Progenitor cell of endocrine pancreas (in vitro differentiated cells): ENCODE results near the gene SPRYD4. TPM values are rescaled to one million over a fixed set of nuclear protein-coding genes. Genes with fewer than 3 reads are reported as not detected.

Experiments
- DNase-seq: peaks from one replicate; pipeline ENCODE4 v3.0.0; 2021; ENCODE audit warnings: low spot score; ENCODE audit not compliant: unreplicated experiment
- H3K27ac Mint-ChIP-seq: 2 replicates; pipeline ENCODE4 v1.8.0; 2021; ENCODE audit warnings: mild to moderate bottlenecking, moderate library complexity, mixed read lengths
- H3K27me3 Mint-ChIP-seq: 2 replicates; pipeline ENCODE4 v1.8.0; 2021; ENCODE audit warnings: mixed read lengths
- H3K36me3 Mint-ChIP-seq: 2 replicates; pipeline ENCODE4 v1.8.0; 2022; ENCODE audit warnings: mixed read lengths; ENCODE audit not compliant: insufficient read depth
- H3K4me1 Mint-ChIP-seq: 2 replicates; pipeline ENCODE4 v1.8.0; 2021; ENCODE audit warnings: low read depth, mixed read lengths
- H3K4me3 Mint-ChIP-seq: 2 replicates; pipeline ENCODE4 v1.8.0; 2021; ENCODE audit warnings: low read depth, mild to moderate bottlenecking, moderate library complexity, mixed read lengths
- H3K9me3 Mint-ChIP-seq: 2 replicates; pipeline ENCODE4 v1.8.0; 2021; ENCODE audit warnings: low read depth, mixed read lengths
- total RNA-seq: library from RNA; stranded (reverse); gene quantifications from 2 replicates; pipeline ENCODE4 v1.2.1, GENCODE V29; 2021
- TF ChIP-seq, protein P1 (sequence below): fragments of 200-600 bp; sonication (generic); IDR thresholded peaks from one replicate; pipeline ENCODE4 v1.5.0; 2021; ENCODE audit warnings: antibody characterized with exemption, mild to moderate bottlenecking; ENCODE audit not compliant: unreplicated experiment

The SPRYD4 gene
- total RNA-seq, 1 donor from 2014 or later, result 4.6 TPM

DNA sequence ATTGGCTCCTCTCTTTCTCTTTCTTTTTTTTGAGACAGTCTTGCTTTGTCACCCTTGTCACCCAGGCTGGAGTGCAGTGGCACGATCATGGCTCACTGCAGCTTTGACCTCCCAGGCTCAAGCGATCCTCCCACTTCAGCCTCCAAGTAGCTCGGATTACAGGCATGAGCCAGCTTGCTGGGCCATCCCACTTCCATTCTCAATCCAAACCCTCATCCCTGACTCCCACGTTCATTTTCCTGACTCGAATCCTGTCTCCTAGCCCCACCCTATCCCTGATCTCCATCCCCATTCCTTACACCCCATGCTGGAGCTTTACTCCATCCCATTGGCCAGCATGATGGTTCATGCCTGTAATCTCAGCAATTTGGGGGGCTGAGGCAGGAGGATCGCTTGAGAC, 7.8 kb downstream of the SPRYD4 start:
- H3K36me3 Mint-ChIP-seq, result peaks cover 1% of the 10 kb centered on the region
- no peak for DNase-seq
- no peak overlapping the region for H3K4me3 Mint-ChIP-seq
- H3K27ac Mint-ChIP-seq, result no peak overlapping the region
- H3K9me3 Mint-ChIP-seq, result no peaks in the 10 kb centered on the region
- TF ChIP-seq, protein P1, sequence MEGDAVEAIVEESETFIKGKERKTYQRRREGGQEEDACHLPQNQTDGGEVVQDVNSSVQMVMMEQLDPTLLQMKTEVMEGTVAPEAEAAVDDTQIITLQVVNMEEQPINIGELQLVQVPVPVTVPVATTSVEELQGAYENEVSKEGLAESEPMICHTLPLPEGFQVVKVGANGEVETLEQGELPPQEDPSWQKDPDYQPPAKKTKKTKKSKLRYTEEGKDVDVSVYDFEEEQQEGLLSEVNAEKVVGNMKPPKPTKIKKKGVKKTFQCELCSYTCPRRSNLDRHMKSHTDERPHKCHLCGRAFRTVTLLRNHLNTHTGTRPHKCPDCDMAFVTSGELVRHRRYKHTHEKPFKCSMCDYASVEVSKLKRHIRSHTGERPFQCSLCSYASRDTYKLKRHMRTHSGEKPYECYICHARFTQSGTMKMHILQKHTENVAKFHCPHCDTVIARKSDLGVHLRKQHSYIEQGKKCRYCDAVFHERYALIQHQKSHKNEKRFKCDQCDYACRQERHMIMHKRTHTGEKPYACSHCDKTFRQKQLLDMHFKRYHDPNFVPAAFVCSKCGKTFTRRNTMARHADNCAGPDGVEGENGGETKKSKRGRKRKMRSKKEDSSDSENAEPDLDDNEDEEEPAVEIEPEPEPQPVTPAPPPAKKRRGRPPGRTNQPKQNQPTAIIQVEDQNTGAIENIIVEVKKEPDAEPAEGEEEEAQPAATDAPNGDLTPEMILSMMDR, result no peak
- H3K4me1 Mint-ChIP-seq, result no peaks in the 10 kb centered on the region
- H3K27me3 Mint-ChIP-seq, result no peaks in the 10 kb centered on the region

DNA sequence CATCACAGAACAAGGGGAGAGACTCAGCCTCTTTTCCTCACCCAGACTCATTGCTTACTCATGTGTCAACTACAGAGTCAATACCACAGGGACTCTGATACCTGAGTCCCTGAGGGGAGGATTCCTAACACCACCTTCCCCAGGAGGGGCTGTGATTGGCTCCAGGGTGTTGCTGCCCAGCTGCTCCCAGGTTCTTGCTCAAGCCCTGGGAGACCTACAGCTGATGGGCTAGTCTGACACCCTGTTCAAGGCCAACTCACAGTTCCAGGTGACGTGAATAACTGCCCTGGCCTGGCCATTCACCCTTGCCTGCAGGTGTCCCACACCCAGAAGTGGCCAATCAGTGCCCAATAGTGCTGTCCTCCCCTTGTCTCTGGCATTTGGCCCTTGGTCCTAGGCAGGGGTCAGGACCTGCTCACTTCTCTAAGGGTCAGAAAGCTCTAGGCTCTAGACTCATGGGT, 8.6 kb downstream of the SPRYD4 start:
- H3K27me3 Mint-ChIP-seq, result no peaks in the 10 kb centered on the region
- no peak overlapping the region for H3K27ac Mint-ChIP-seq
- no peaks in the 10 kb centered on the region for H3K9me3 Mint-ChIP-seq
- H3K36me3 Mint-ChIP-seq, result peaks cover 1% of the 10 kb centered on the region
- H3K4me1 Mint-ChIP-seq, result no peaks in the 10 kb centered on the region
- DNase-seq, result no peak
- no peak overlapping the region for H3K4me3 Mint-ChIP-seq
- TF ChIP-seq, protein P1, result no peak

DNA sequence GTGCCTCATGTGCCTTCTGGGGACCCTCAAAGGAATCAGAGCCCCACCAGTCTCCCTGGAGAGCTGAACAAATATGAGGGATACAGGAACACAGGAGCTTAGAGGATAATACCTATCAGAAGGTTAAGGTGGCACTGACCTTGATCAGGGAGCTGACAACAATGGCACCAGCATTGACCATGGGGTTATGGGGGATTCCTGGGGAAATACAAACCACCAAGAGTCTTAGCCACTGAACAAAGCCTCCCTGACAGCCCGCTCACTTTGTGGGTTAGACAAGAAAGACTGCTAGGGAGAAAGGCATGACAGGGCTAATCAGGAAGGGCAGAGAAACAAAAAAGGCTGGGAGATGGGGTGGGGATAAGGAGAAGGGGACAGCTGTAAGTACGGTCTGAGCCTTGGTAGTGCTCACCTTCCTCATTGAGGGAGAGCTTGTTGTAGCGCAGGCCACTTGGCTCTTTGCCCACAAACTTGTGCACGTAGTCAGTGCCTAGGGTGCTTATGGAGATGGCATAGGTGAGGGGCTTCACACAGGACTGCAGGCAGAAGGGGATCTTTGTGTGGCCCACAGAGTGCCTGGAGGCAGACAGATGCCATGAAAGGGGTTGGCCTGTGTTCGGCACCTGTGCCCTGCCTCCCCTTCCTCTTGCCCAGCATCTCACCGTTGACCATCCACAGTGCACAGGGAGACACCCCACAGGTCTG, 9.3 kb downstream of the SPRYD4 start:
- no peak overlapping the region for H3K4me3 Mint-ChIP-seq
- TF ChIP-seq, protein P1, result no peak
- peaks cover 1% of the 10 kb centered on the region for H3K36me3 Mint-ChIP-seq
- H3K4me1 Mint-ChIP-seq, result no peaks in the 10 kb centered on the region
- H3K9me3 Mint-ChIP-seq, result no peaks in the 10 kb centered on the region
- DNase-seq, result no peak
- H3K27me3 Mint-ChIP-seq, result no peaks in the 10 kb centered on the region
- H3K27ac Mint-ChIP-seq, result no peak overlapping the region

DNA sequence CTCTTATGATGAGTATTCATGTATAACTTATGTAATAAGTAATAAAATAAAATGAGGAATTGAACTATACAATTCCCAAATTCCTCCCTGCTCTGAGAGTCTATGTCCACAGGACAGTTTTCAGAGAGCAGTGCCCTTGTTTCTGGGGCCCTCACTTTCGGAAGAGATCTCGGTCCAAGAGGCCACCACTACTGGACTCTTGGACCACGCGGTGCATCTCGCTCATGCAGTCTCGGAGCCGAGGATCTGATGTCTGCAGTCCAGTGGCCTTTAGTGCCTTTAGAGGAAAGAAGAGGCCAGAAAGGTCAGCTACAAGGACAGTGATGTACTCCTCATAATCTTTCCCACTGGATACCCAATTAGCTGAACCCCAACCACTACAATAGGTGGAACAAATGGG, 11.2 kb downstream of the SPRYD4 start:
- DNase-seq, result no peak
- H3K4me3 Mint-ChIP-seq, result no peak overlapping the region
- H3K4me1 Mint-ChIP-seq, result no peaks in the 10 kb centered on the region
- no peaks in the 10 kb centered on the region for H3K9me3 Mint-ChIP-seq
- H3K27ac Mint-ChIP-seq, result no peak overlapping the region
- TF ChIP-seq, protein P1, result no peak
- no peaks in the 10 kb centered on the region for H3K36me3 Mint-ChIP-seq
- H3K27me3 Mint-ChIP-seq, result peaks cover 1% of the 10 kb centered on the region

DNA sequence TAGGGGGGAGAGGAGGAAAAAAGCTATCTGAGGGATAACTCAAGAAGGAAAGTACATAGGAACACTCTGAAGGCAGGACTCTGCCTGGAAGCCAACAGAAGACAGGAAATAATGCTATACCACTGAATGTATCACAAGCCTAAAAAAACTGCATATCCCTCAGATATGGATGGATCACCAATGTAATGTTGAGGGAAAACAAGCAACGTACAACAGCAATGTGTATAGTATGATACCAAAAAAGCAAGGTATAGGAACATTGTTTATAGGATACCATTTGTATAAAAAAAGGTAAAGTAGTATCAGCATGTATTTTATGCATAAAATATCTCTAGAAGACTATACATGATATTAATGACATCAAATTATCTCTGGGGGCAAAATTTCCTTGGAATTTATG, 16.2 kb downstream of the SPRYD4 start:
- no peak overlapping the region for H3K4me3 Mint-ChIP-seq
- DNase-seq, result no peak
- H3K27me3 Mint-ChIP-seq, result peaks cover 35% of the 10 kb centered on the region
- no peak overlapping the region for H3K27ac Mint-ChIP-seq
- H3K9me3 Mint-ChIP-seq, result peaks cover 4% of the 10 kb centered on the region
- peaks cover 2% of the 10 kb centered on the region for H3K36me3 Mint-ChIP-seq
- peaks cover 6% of the 10 kb centered on the region for H3K4me1 Mint-ChIP-seq
- TF ChIP-seq, protein P1, result no peak
